Thoracic aorta (tissue), 2 donors: Measurements from ENCODE around the gene KIF26B. TPM values are rescaled to one million over a fixed set of nuclear protein-coding genes. Genes with fewer than 3 reads are reported as not detected.
"Not testable (repeated sequence)": the region's sequence is repeated elsewhere in the genome, so short reads cannot be mapped to it uniquely, and the experiment has no call there.

Experiments
- ATAC-seq: fragments of 150-250 bp; one replicate; pipeline ENCODE4 v1.8.0; 2017; ENCODE audit warnings: low read depth; ENCODE audit not compliant: insufficient number of reproducible peaks, low FRiP score
- DNase-seq: peaks from one replicate; pipeline ENCODE4 v3.0.0-alpha.2; 2020; ENCODE audit warnings: low spot score
- H3K27ac ChIP-seq, 2 donors: fragments of 200-600 bp; sonication (generic); 1 replicate in 1 of 2; 2 replicates in 1 of 2; pipeline ENCODE4 v1.5.1; 2016; ENCODE audit warnings: mild to moderate bottlenecking in 2 of 2, moderate library complexity in 2 of 2
- H3K27me3 ChIP-seq: fragments of 200-600 bp; sonication (generic); replicated peaks from 2 replicates; pipeline ENCODE4 v1.6.0; 2016; ENCODE audit warnings: mild to moderate bottlenecking; ENCODE audit not compliant: insufficient read depth
- H3K36me3 ChIP-seq: fragments of 200-600 bp; sonication (generic); one replicate; pipeline ENCODE4 v1.5.1; 2016
- H3K4me1 ChIP-seq, 2 donors: fragments of 200-600 bp; sonication (generic); 1 replicate in 1 of 2; 2 replicates in 1 of 2; pipeline versions ENCODE4 v1.5.1 to v1.6.0; 2016; ENCODE audit warnings: low read depth in 2 of 2, mild to moderate bottlenecking in 1 of 2; ENCODE audit not compliant: control insufficient read depth in 1 of 2
- H3K4me3 ChIP-seq: fragments of 200-600 bp; sonication (generic); 2 replicates; pipeline ENCODE4 v1.5.1; 2016; ENCODE audit warnings: mild to moderate bottlenecking
- H3K9me3 ChIP-seq: fragments of 200-600 bp; sonication (generic); 2 replicates; pipeline ENCODE4 v1.5.1; 2016
- total RNA-seq, 2 donors: library from RNA; depleted of rRNA; stranded (reverse); fragments of >200 nt; gene quantifications; one replicate each; pipeline versions ENCODE4 v1.1.0 to v1.2.3, GENCODE V29; 2016
- TF ChIP-seq, protein P1 (sequence below): fragments of 200-600 bp; sonication (generic); IDR thresholded peaks from one replicate; pipeline ENCODE4 v1.5.1; 2019; ENCODE audit warnings: antibody characterized with exemption

Gene KIF26B
- total RNA-seq, 2 donors from 2014 or later: 0.14 to 0.41 TPM

DNA sequence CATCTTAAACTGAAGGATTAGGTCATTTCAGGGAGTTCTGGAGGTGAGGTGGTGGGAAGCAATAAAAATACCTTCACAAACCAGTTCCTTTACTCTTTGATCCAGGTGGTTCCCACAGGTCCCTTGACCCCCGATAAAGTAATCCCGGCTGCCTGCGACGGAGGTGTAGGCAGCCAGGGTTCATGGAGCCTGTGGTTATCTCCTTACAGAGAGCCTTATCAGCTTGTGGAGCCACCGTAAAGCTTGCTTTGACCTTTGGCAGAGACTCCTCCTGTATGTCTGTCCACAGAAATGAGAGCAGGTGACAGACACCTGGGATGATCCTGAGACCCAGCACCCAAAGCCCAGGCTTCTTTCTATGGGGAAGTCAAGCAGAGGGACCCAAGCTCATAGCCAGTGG is 243.4 kb downstream of the KIF26B start:
- H3K27ac ChIP-seq: no peak overlapping the region

DNA sequence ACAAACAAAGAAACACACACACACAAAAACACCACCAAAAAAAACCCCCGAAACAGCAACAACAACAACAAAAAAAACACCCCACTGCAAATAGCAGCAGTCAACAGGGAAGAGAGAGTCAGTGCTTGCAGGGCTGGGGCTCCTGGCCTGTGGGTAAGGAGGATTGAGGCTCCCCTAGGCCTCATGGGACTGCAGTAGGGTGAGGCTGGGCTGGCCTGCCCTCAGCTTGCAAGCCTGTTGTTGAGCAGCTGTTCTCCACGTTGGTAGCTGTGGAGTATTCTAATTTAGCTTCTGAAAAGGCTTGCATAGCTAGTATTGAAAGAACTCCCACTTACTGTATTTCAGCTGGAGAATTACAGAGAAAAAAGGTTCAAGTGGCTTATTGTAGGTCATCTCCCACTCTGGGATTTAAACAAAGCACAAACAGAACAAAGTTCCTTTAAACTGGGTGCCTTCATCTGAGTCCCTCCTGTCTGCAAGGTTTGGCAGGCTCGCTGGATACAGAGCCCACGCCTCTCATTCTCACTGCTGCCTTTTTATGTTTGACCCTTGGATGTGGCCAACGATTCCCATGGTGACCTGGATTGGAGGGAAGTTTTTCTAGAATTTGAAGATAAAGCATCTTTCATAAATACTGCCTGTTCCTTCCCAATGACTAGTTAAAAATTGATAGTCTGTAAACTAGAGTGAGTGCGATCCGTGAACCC is 247.2 kb downstream of the KIF26B start:
- no peak overlapping the region for H3K27ac ChIP-seq
- H3K36me3 ChIP-seq: no peaks in the 10 kb centered on the region
- ATAC-seq (no peak), DNase-seq (no peak)
- no peak overlapping the region for H3K4me3 ChIP-seq
- no peaks in the 10 kb centered on the region for H3K9me3 ChIP-seq
- H3K4me1 ChIP-seq: no peaks in the 10 kb centered on the region
- no peaks in the 10 kb centered on the region for H3K27me3 ChIP-seq
- TF ChIP-seq, protein P1, sequence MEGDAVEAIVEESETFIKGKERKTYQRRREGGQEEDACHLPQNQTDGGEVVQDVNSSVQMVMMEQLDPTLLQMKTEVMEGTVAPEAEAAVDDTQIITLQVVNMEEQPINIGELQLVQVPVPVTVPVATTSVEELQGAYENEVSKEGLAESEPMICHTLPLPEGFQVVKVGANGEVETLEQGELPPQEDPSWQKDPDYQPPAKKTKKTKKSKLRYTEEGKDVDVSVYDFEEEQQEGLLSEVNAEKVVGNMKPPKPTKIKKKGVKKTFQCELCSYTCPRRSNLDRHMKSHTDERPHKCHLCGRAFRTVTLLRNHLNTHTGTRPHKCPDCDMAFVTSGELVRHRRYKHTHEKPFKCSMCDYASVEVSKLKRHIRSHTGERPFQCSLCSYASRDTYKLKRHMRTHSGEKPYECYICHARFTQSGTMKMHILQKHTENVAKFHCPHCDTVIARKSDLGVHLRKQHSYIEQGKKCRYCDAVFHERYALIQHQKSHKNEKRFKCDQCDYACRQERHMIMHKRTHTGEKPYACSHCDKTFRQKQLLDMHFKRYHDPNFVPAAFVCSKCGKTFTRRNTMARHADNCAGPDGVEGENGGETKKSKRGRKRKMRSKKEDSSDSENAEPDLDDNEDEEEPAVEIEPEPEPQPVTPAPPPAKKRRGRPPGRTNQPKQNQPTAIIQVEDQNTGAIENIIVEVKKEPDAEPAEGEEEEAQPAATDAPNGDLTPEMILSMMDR: no peak

More for the DNA sequence above, 243.4 kb downstream of the KIF26B start:
- no peaks in the 10 kb centered on the region for H3K9me3 ChIP-seq
- TF ChIP-seq, protein P1: no peak
- ATAC-seq: no peak
- H3K4me1 ChIP-seq: no peaks in the 10 kb centered on the region
- H3K36me3 ChIP-seq: no peaks in the 10 kb centered on the region
- DNase-seq: no peak
- H3K27me3 ChIP-seq: no peaks in the 10 kb centered on the region
- no peak overlapping the region for H3K4me3 ChIP-seq

DNA sequence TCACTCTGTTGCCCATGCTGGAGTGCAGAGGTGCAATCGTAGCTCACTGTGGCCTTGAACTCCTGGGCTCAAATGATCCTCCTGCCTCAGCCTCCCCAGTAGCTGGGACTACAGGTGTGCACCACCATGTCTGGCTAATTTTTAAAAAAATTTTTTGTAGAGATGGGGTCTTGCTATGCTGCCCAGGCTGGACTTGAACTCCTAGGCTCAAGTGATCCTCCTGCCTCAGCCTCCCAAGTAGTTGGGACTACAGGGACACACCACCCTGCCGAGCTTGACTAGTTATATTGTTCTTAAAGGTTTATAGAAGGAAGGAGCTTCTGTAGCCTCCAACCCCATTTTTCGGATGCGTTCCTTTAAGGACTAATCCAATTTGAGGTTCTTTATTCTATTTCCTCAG is 248.2 kb downstream of the KIF26B start:
- not testable (repeated sequence) for H3K36me3 ChIP-seq, DNase-seq, H3K4me1 ChIP-seq, H3K27ac ChIP-seq, ATAC-seq, H3K27me3 ChIP-seq, H3K9me3 ChIP-seq, H3K4me3 ChIP-seq

DNA sequence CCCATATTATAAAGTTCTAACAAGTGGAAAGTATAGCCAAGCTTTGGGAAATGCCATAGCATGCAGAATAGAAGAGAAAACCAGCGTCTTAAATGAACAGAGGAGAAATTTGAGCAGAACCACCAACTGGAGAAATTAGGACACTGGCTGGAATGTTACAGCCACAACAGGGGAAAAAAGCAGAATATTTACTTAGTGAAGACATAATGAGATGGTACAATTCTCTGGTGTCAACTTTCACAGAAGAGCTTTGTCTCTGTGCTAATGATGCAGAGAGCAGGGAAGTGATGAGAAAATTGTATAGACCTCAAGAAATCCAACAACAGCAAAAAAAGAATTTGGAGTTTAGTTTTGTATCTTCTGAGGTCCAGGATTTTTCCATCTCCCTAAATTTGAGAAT is 249.7 kb downstream of the KIF26B start:
- DNase-seq (no peak), ATAC-seq (no peak)
- no peaks in the 10 kb centered on the region for H3K27me3 ChIP-seq
- no peak overlapping the region for H3K27ac ChIP-seq
- no peaks in the 10 kb centered on the region for H3K36me3 ChIP-seq
- H3K4me3 ChIP-seq: no peak overlapping the region
- H3K4me1 ChIP-seq: no peaks in the 10 kb centered on the region
- TF ChIP-seq, protein P1: no peak
- H3K9me3 ChIP-seq: no peaks in the 10 kb centered on the region

DNA sequence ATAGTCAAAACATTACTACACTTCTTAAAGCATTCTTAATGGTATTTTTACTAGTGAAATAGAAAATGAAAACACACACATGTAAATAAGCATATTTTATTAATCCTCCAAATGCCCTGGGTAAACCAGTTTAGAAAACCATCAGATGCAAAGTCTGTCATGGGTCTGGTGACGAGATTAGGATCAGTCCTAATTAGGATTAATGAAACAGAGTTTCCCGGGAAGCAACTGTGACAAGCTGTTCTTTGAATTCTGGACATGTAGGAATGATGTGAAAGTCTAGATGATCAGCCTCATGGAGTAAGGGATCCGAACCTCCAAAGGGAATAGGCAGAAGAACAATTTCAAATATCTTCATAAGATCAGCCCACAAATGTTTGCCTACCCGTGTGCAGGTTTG is 250.2 kb downstream of the KIF26B start:
- no peaks in the 10 kb centered on the region for H3K27me3 ChIP-seq
- no peak overlapping the region for H3K4me3 ChIP-seq
- no peaks in the 10 kb centered on the region for H3K36me3 ChIP-seq
- no peak overlapping the region for H3K27ac ChIP-seq
- no peaks in the 10 kb centered on the region for H3K4me1 ChIP-seq
- TF ChIP-seq, protein P1: no peak
- no peaks in the 10 kb centered on the region for H3K9me3 ChIP-seq
- DNase-seq (no peak), ATAC-seq (no peak)

DNA sequence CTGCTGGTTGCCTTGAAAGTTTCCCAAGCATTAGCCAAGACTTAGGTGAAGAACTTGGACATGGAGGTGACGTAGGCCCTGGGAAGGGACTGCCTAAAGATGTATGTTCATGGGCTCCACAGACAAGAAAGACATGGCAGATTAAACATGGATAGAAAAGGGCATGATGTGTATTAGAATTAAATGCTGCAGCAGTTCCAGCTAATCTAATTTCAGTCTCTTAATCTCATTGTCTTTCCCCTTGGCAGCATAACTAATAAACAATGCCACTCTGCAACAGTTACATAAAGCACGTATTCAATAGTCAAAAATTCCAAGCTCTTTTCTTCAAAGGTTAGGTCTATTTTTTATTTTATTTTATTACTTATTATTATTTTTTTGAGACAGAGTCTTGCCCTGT is 251.6 kb downstream of the KIF26B start:
- Histone ChIP-seq H3K4me3 (no peak overlapping the region), H3K27ac (no peak overlapping the region), H3K4me1 (no peaks in the 10 kb centered on the region), H3K9me3 (no peaks in the 10 kb centered on the region), H3K27me3 (no peaks in the 10 kb centered on the region), H3K36me3 (no peaks in the 10 kb centered on the region)
- DNase-seq: no peak
- ATAC-seq: no peak
- TF ChIP-seq, protein P1: no peak
